HG02885 (cell line): ENCODE measurements around the gene HSD17B2.

Source experiments
- ATAC-seq: cut with Tn5 transposase; IDR thresholded peaks from one replicate; pipeline ENCODE4 v1.9.1; 2021; ENCODE audit warnings: mild to moderate bottlenecking; ENCODE audit not compliant: unreplicated experiment, poor library complexity

The HSD17B2 gene

GRCh38 chr16:82046941-82047340 lies 11.9 kb downstream of the HSD17B2 start:
- no peak for ATAC-seq

GRCh38 chr16:82047374-82047773 lies 12.3 kb downstream of the HSD17B2 start:
- no peak for ATAC-seq

GRCh38 chr16:82047787-82048186 lies 12.7 kb downstream of the HSD17B2 start:
- ATAC-seq = no peak

GRCh38 chr16:82049484-82049883 lies 14.4 kb downstream of the HSD17B2 start:
- no peak for ATAC-seq

GRCh38 chr16:82050506-82050905 lies 15.5 kb downstream of the HSD17B2 start:
- ATAC-seq = no peak

GRCh38 chr16:82050909-82051357 lies 15.9 kb downstream of the HSD17B2 start:
- ATAC-seq = no peak

- no peak for ATAC-seq
These were observed 16.6 kb downstream of the HSD17B2 start for GRCh38 chr16:82051656-82052055.

- no peak for ATAC-seq
These were observed 20.1 kb downstream of the HSD17B2 start for GRCh38 chr16:82055117-82055516.

- no peak for ATAC-seq
These were observed 20.9 kb downstream of the HSD17B2 start for GRCh38 chr16:82055728-82056549.

GRCh38 chr16:82056550-82056896 lies 21.5 kb downstream of the HSD17B2 start:
- no peak for ATAC-seq

- no peak for ATAC-seq
These were observed 24.3 kb downstream of the HSD17B2 start for GRCh38 chr16:82059161-82059982.

GRCh38 chr16:82059983-82060421 lies 24.9 kb downstream of the HSD17B2 start:
- ATAC-seq = no peak

- no peak for ATAC-seq
These were observed 26.9 kb downstream of the HSD17B2 start for GRCh38 chr16:82061861-82062525.

GRCh38 chr16:82062645-82063058 lies 27.6 kb downstream of the HSD17B2 start:
- ATAC-seq = no peak

GRCh38 chr16:82063456-82064082 lies 28.5 kb downstream of the HSD17B2 start:
- no peak for ATAC-seq

GRCh38 chr16:82067042-82067803 lies 32.2 kb downstream of the HSD17B2 start:
- no peak for ATAC-seq

- no peak for ATAC-seq
These were observed 32.8 kb downstream of the HSD17B2 start for GRCh38 chr16:82067804-82068325.

- no peak for ATAC-seq
These were observed 35.8 kb downstream of the HSD17B2 start for GRCh38 chr16:82070656-82071369.

GRCh38 chr16:82071421-82071820 lies 36.4 kb downstream of the HSD17B2 start:
- ATAC-seq = no peak
